ENCODE measurements around the gene RAD9A. TPM values are rescaled to one million over a fixed set of nuclear protein-coding genes. Genes with fewer than 3 reads are reported as not detected.

Gene RAD9A
- total and polyA plus RNA-seq, 9 of the 15 experiments (the other 6 are each of a cell fraction or from before 2014, with no cell fraction given): 1.4 to 41.2 (median 16.1) TPM

- ChIA-PET CTCF (ENCODE audit: low intra/inter-chr PET ratio) (no interaction called here), POLR2A (interaction anchor here (0.6 to 2.4 kb wide), 5 partner anchors 9 to 484 kb away, joined by 3 to 14 read pairs (median 3); partner anchors contain the start of genes POLD4 and PPP1CA)
- Histone ChIP-seq H3K9me1 (ENCODE audit: control insufficient read depth, insufficient read depth, low read length) (peaks cover 3% of the 10 kb centered on the region), H3K9ac (ENCODE audit: insufficient read depth in 1 of 2, low read depth in 2 of 2, low read length in 2 of 2) (peak overlapping the region; percentile 83 to 100), H2AFZ (ENCODE audit: low read depth, low read length) (peak overlapping the region; percentile 90), H3K36me3 (ENCODE audit: control insufficient read depth, insufficient read depth, low read length) (peaks cover 22% of the 10 kb centered on the region; the same call in 2 of the 3 replicates), H3K27me3 (ENCODE audit: control insufficient read depth in 2 of 2, insufficient read depth in 2 of 2, low read length in 2 of 2) (no peaks in the 10 kb centered on the region), H3K4me1 (replicated peaks in 1 of 2; ENCODE audit: control insufficient read depth in 2 of 2, insufficient read depth in 2 of 2, low read length in 2 of 2) (peaks cover 7 to 63% of the 10 kb centered on the region in 2 experiments; a peak in 4 of 5 replicates), H3K79me2 (ENCODE audit: control insufficient read depth, insufficient read depth, low read length) (peaks cover 25% of the 10 kb centered on the region), H3K9me3 (replicated peaks; ENCODE audit: control insufficient read depth, insufficient read depth, low read depth, low read length) (no peaks in the 10 kb centered on the region), H3K27ac (ENCODE audit: extremely low read depth, low read depth, low read length) (peak overlapping the region; percentile 82), H3K4me3 (peak overlapping the region; percentile 73), H3K4me2 (ENCODE audit: insufficient read depth, low read length) (peak overlapping the region; percentile 91), H4K20me1 (replicated peaks; ENCODE audit: control insufficient read depth, insufficient read depth, low read length) (no peaks in the 10 kb centered on the region; the same call in 1 of the 2 replicates)
- BruUV-seq (replicated peaks): no TSS peak
- 3% methylated on average over 13 of the region's 15 CpGs for WGBS (ENCODE audit: insufficient coverage, low coverage, missing lambda C conversion rate)
- intact Hi-C loops (cut with micrococcal nuclease) (no loop called here), in situ Hi-C loops (cut with MboI) (no loop called here)
- DNase-seq (ENCODE audit: extremely low read depth in 1 of 4, low spot score in 3 of 4) (no peak), ATAC-seq (peak; percentile 10), FAIRE-seq (peak; percentile 48)
- peak; percentile 66; the same call in 1 of the 2 replicates for TF ChIP-seq ZNF384 (IDR thresholded peaks at IDR 0.05; ENCODE audit: low read depth, low read length)
- no peak for TF ChIP-seq PHF20 (IDR thresholded peaks at IDR 0.05; ENCODE audit: partially characterized antibody)
- TF ChIP-seq, protein P1, sequence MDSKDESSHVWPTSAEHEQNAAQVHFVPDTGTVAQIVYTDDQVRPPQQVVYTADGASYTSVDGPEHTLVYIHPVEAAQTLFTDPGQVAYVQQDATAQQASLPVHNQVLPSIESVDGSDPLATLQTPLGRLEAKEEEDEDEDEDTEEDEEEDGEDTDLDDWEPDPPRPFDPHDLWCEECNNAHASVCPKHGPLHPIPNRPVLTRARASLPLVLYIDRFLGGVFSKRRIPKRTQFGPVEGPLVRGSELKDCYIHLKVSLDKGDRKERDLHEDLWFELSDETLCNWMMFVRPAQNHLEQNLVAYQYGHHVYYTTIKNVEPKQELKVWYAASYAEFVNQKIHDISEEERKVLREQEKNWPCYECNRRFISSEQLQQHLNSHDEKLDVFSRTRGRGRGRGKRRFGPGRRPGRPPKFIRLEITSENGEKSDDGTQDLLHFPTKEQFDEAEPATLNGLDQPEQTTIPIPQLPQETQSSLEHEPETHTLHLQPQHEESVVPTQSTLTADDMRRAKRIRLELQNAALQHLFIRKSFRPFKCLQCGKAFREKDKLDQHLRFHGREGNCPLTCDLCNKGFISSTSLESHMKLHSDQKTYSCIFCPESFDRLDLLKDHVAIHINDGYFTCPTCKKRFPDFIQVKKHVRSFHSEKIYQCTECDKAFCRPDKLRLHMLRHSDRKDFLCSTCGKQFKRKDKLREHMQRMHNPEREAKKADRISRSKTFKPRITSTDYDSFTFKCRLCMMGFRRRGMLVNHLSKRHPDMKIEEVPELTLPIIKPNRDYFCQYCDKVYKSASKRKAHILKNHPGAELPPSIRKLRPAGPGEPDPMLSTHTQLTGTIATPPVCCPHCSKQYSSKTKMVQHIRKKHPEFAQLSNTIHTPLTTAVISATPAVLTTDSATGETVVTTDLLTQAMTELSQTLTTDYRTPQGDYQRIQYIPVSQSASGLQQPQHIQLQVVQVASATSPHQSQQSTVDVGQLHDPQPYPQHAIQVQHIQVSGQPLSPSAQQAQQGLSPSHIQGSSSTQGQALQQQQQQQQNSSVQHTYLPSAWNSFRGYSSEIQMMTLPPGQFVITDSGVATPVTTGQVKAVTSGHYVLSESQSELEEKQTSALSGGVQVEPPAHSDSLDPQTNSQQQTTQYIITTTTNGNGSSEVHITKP (IDR thresholded peaks at IDR 0.05; ENCODE audit: partially characterized antibody): peak; percentile 83
Observed at GRCh38 chr11:67390947-67391303, 861 bp upstream of the RAD9A start.
